H1 (cell line): ENCODE results near the gene IFTAP. TPM values are rescaled to one million over a fixed set of nuclear protein-coding genes. Genes with fewer than 3 reads are reported as not detected.

Experiments
- BRCA1 ChIP-seq: IDR thresholded peaks from 2 replicates; pipeline ENCODE4 v1.6.1; 2012; ENCODE audit warnings: low read depth, low read length, improper control_type of control experiment
- CEBPB ChIP-seq: IDR thresholded peaks from 2 replicates; pipeline ENCODE4 v1.6.1; 2012; ENCODE audit warnings: low read depth, low read length
- CHD2 ChIP-seq: IDR thresholded peaks from 2 replicates; pipeline ENCODE4 v1.6.1; 2012; ENCODE audit warnings: low read length, improper control_type of control experiment
- HDAC6 ChIP-seq: IDR thresholded peaks from one replicate; pipeline ENCODE4 v1.7.1; 2012; ENCODE audit warnings: low read depth, mild to moderate bottlenecking, inconsistent platforms, low read length, moderate library complexity
- MAFK ChIP-seq: IDR thresholded peaks from 2 replicates; pipeline ENCODE4 v1.6.1; 2012; ENCODE audit warnings: low read depth, mild to moderate bottlenecking, improper control_type of control experiment, low read length
- USF2 ChIP-seq: IDR thresholded peaks from 2 replicates; pipeline ENCODE4 v1.6.1; 2011; ENCODE audit warnings: low read length, improper control_type of control experiment
- polyA plus RNA-seq, 7 experiments: library from polyadenylated mRNA; depleted of rRNA in 3 of 7; stranded (reverse) in 5 of 7; unstranded in 2 of 7; fragments of >200 nt in 5 of 7; fragments of 200-250 nt in 2 of 7; gene quantifications; 1 replicate in 5 of 7; 2 replicates in 1 of 7; 4 replicates in 1 of 7; pipeline versions ENCODE4 v1.2.1 to v1.2.3, GENCODE V29; 2011 to 2013; ENCODE audit warnings: missing spikeins in 2 of 7, mixed read lengths in 2 of 7
- total RNA-seq: library from RNA; stranded (reverse); fragmentation: NEBNext Ultra II Directional; extraction: Animal tissue kit (Norgen Biotek cat#: 25700); gene quantifications from 2 replicates; pipeline ENCODE4 v1.2.1, GENCODE V29; 2021

The IFTAP gene
- total and polyA plus RNA-seq, 2 of the 8 experiments (the other 6 are each of a cell fraction or from before 2014, with no cell fraction given): 21.2 to 23.9 TPM

- TF ChIP-seq BRCA1 (no peak), USF2 (no peak), CHD2 (no peak), MAFK (no peak), CEBPB (no peak), HDAC6 (no peak)
Measured at GRCh38 chr11:36601155-36601554, 6.9 kb downstream of the IFTAP start (continued).
